Measurements from ENCODE around the gene CELF5.
A peak's percentile ranks its signal among the peaks of the same experiment; 100 is the strongest.
"Not testable (repeated sequence)": the region's sequence is repeated elsewhere in the genome, so short reads cannot be mapped to it uniquely, and the experiment has no call there.

CELF5 gene

GRCh38 chr19:3281026-3281425 is 56.6 kb downstream of the CELF5 start:
- no peak overlapping the region for H2AFZ ChIP-seq (ENCODE audit: low read depth, low read length)
- H3K4me3 ChIP-seq (ENCODE audit: low read length), result no peak overlapping the region
- H3K36me3 ChIP-seq (ENCODE audit: insufficient read depth, low read length), result no peaks in the 10 kb centered on the region
- peaks cover 13% of the 10 kb centered on the region for H3K4me1 ChIP-seq (ENCODE audit: insufficient read depth, low read length)
- H3K27me3 ChIP-seq (ENCODE audit: insufficient read depth, low read length), result no peaks in the 10 kb centered on the region
- no peaks in the 10 kb centered on the region for H3K9me3 ChIP-seq (ENCODE audit: low read length)

- Histone ChIP-seq H3K4me1 (ENCODE audit: insufficient read depth, low read length) (peaks cover 13% of the 10 kb centered on the region), H3K4me3 (ENCODE audit: low read length) (no peak overlapping the region), H3K36me3 (ENCODE audit: insufficient read depth, low read length) (no peaks in the 10 kb centered on the region), H3K9me3 (ENCODE audit: low read length) (no peaks in the 10 kb centered on the region), H3K27me3 (ENCODE audit: insufficient read depth, low read length) (no peaks in the 10 kb centered on the region), H2AFZ (ENCODE audit: low read depth, low read length) (no peak overlapping the region)
These were observed 57.7 kb downstream of the CELF5 start for GRCh38 chr19:3282155-3282554.

GRCh38 chr19:3282564-3282963 is 58.1 kb downstream of the CELF5 start:
- H3K4me1 ChIP-seq (ENCODE audit: insufficient read depth, low read length), result peaks cover 10% of the 10 kb centered on the region
- H3K36me3 ChIP-seq (ENCODE audit: insufficient read depth, low read length), result no peaks in the 10 kb centered on the region
- no peak overlapping the region for H2AFZ ChIP-seq (ENCODE audit: low read depth, low read length)
- no peaks in the 10 kb centered on the region for H3K9me3 ChIP-seq (ENCODE audit: low read length)
- H3K4me3 ChIP-seq (ENCODE audit: low read length), result no peak overlapping the region
- no peaks in the 10 kb centered on the region for H3K27me3 ChIP-seq (ENCODE audit: insufficient read depth, low read length)

GRCh38 chr19:3283246-3283751 is 58.8 kb downstream of the CELF5 start:
- no peaks in the 10 kb centered on the region for H3K27me3 ChIP-seq (ENCODE audit: insufficient read depth, low read length)

GRCh38 chr19:3283886-3284657 is 59.6 kb downstream of the CELF5 start:
- Histone ChIP-seq H3K36me3 (ENCODE audit: insufficient read depth, low read length) (no peaks in the 10 kb centered on the region), H3K27me3 (ENCODE audit: insufficient read depth, low read length) (no peaks in the 10 kb centered on the region), H3K4me1 (ENCODE audit: insufficient read depth, low read length) (peaks cover 5% of the 10 kb centered on the region), H3K4me3 (ENCODE audit: low read length) (peak overlapping the region; percentile 44), H3K9me3 (ENCODE audit: low read length) (no peaks in the 10 kb centered on the region), H2AFZ (ENCODE audit: low read depth, low read length) (no peak overlapping the region)

More at GRCh38 chr19:3283246-3283751, 58.8 kb downstream of the CELF5 start:
- no peak overlapping the region for H2AFZ ChIP-seq (ENCODE audit: low read depth, low read length)
- H3K4me3 ChIP-seq (ENCODE audit: low read length), result no peak overlapping the region
- H3K4me1 ChIP-seq (ENCODE audit: insufficient read depth, low read length), result peaks cover 5% of the 10 kb centered on the region
- no peaks in the 10 kb centered on the region for H3K9me3 ChIP-seq (ENCODE audit: low read length)
- H3K36me3 ChIP-seq (ENCODE audit: insufficient read depth, low read length), result no peaks in the 10 kb centered on the region

DNA sequence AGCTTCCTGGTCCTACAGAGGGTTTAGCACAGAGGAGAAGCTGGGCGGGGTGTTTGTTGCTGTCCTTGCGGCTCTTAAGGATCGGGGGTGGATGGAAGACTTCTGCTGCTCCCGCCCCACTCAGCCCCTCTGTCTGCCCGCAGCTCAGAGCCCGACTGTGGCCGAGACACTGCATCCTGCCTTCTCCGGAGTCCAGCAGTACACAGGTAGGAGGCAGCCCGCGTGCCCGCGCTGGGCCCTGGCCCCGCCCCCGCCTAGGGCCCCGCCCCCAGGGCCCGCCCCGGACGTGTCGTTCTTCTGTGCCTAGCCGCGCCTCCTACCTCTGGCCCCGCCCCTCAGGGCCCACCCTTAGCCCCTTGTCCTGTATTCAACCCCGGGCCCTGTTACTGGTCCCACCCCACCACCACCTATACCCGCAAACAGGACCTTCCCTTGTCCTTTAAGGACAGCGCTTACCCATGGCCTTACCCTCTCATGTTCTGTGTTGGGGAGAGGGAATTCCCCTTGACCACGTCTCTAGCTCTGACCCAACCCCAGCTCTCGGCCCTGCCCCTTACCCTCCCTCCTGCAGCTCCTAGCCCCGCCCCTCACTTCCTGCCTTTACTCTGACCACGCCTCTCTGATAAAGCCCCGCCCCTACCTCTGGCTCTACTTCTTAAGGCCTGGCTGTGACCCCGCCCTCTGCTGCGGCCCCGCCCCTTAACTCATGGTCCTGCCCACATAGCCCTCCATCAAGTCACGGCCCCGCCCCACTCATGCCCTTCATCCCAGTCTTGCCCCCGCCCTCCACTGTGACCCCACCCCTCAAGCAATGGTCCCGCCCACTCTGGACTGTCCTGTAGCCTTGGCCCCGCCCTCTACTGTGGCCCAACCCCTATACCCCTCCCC is 60.5 kb downstream of the CELF5 start:
- Histone ChIP-seq H3K9me3 (ENCODE audit: low read length) (no peaks in the 10 kb centered on the region), H3K4me3 (ENCODE audit: low read length) (peak overlapping the region; percentile 44), H3K27me3 (ENCODE audit: insufficient read depth, low read length) (no peaks in the 10 kb centered on the region), H3K36me3 (ENCODE audit: insufficient read depth, low read length) (no peaks in the 10 kb centered on the region), H2AFZ (ENCODE audit: low read depth, low read length) (peak overlapping the region; percentile 24), H3K4me1 (ENCODE audit: insufficient read depth, low read length) (peaks cover 5% of the 10 kb centered on the region)

DNA sequence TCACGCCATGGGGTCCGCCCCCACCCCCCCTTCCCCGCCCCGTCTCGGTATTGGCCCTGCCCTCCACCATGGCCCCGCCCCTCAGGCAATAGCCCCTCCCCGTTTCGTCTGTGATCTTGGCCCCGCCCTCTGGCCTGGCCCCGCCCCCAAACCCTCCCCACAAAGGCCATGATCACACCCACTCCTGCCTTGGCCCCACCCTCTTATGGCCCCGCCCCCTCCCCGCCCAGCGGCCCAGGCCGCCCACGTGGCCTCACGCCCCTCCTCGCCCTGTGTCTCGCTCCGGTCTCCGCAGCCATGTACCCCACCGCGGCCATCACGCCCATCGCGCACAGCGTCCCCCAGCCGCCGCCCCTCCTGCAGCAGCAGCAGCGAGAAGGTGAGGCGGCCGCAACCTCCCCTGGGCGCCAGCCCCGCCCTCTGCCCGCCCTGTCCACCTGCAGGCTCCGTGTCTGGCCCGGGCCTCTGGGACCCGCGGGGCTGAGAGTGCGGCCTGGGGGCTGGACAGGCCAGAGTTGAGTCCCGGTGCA is 61.3 kb downstream of the CELF5 start:
- H3K9me3 ChIP-seq (ENCODE audit: low read length), result no peaks in the 10 kb centered on the region
- no peaks in the 10 kb centered on the region for H3K36me3 ChIP-seq (ENCODE audit: insufficient read depth, low read length)
- H3K27me3 ChIP-seq (ENCODE audit: insufficient read depth, low read length), result no peaks in the 10 kb centered on the region
- H2AFZ ChIP-seq (ENCODE audit: low read depth, low read length), result no peak overlapping the region
- H3K4me1 ChIP-seq (ENCODE audit: insufficient read depth, low read length), result peaks cover 5% of the 10 kb centered on the region
- H3K4me3 ChIP-seq (ENCODE audit: low read length), result peak overlapping the region; percentile 7

DNA sequence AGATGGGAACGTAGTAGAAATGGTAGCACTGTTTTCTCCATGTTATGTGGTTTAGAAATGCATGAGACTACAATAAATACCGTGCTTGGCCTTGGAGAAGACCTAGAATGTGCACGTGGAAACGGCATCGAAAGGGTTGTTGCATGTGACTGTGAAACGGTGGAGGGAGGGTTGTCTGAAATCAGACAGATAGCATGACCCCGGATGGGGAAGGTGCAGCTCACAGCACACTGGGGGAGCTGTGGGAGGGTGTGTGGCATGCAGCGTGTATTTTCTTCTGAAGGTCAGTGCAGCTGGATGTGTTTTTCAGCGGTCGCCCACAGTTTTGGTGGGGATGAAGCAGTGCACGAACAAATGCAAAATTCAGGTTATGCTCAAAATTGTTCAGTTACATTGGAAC is 63.4 kb downstream of the CELF5 start:
- Histone ChIP-seq H2AFZ (ENCODE audit: low read depth, low read length) (no peak overlapping the region), H3K36me3 (ENCODE audit: insufficient read depth, low read length) (no peaks in the 10 kb centered on the region), H3K27me3 (ENCODE audit: insufficient read depth, low read length) (no peaks in the 10 kb centered on the region), H3K4me3 (ENCODE audit: low read length) (no peak overlapping the region), H3K9me3 (ENCODE audit: low read length) (no peaks in the 10 kb centered on the region), H3K4me1 (ENCODE audit: insufficient read depth, low read length) (peaks cover 5% of the 10 kb centered on the region)

DNA sequence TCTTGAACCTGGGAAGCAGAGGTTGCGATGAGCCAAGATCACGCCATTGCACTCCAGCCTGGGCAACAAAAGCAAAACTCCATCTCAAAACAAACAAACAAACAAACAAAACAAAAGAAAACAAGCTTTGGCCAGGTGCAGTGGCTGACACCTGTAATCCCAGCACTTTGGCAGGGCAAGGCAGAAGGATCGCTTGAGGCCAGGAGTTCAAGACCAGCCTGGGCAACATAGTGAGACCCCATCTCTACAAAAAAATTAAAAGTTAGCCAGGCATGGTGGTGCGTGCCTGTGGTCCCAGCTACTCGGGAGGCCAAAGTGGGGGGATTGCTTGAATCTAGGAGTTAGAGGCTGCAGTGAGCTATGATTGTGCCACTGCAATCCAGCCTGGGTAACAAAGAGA is 64.0 kb downstream of the CELF5 start:
- not testable (repeated sequence) for H3K4me3 ChIP-seq (ENCODE audit: low read length); H3K9me3 ChIP-seq (ENCODE audit: low read length); H3K27me3 ChIP-seq (ENCODE audit: insufficient read depth, low read length); H3K4me1 ChIP-seq (ENCODE audit: insufficient read depth, low read length); H3K36me3 ChIP-seq (ENCODE audit: insufficient read depth, low read length); H2AFZ ChIP-seq (ENCODE audit: low read depth, low read length)

GRCh38 chr19:3289971-3290569 is 65.6 kb downstream of the CELF5 start:
- H3K36me3 ChIP-seq (ENCODE audit: insufficient read depth, low read length), result no peaks in the 10 kb centered on the region
- no peak overlapping the region for H2AFZ ChIP-seq (ENCODE audit: low read depth, low read length)
- H3K4me1 ChIP-seq (ENCODE audit: insufficient read depth, low read length), result no peaks in the 10 kb centered on the region
- H3K27me3 ChIP-seq (ENCODE audit: insufficient read depth, low read length), result no peaks in the 10 kb centered on the region
- H3K4me3 ChIP-seq (ENCODE audit: low read length), result no peak overlapping the region
- H3K9me3 ChIP-seq (ENCODE audit: low read length), result no peaks in the 10 kb centered on the region

GRCh38 chr19:3290858-3291257 is 66.4 kb downstream of the CELF5 start:
- not testable (repeated sequence) for H3K27me3 ChIP-seq (ENCODE audit: insufficient read depth, low read length); H3K36me3 ChIP-seq (ENCODE audit: insufficient read depth, low read length); H3K4me3 ChIP-seq (ENCODE audit: low read length); H3K9me3 ChIP-seq (ENCODE audit: low read length); H2AFZ ChIP-seq (ENCODE audit: low read depth, low read length); H3K4me1 ChIP-seq (ENCODE audit: insufficient read depth, low read length)

DNA sequence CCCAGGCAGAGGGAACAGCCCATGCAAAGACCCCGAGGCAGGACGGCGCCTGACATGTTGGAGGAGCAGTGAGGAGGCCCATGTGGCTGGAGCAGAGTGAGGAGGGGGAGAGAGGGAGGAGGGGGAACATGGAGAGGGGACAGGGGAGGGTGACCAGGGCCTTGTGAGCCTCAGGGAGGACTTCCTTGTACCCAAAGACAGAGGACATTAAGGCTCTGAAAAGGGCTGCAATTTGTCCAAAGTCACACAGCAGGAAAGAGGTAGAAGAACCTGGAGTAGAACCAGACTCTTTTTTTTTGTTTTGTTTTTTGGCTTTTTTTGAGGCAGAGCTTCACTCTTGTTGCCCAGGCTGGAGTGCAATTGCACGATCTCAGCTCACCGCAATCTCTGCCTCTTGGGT is 67.2 kb downstream of the CELF5 start:
- no peaks in the 10 kb centered on the region for H3K4me1 ChIP-seq (ENCODE audit: insufficient read depth, low read length)
- no peaks in the 10 kb centered on the region for H3K36me3 ChIP-seq (ENCODE audit: insufficient read depth, low read length)

More for the DNA sequence above, 67.2 kb downstream of the CELF5 start:
- no peak overlapping the region for H2AFZ ChIP-seq (ENCODE audit: low read depth, low read length)
- no peaks in the 10 kb centered on the region for H3K27me3 ChIP-seq (ENCODE audit: insufficient read depth, low read length)
- no peak overlapping the region for H3K4me3 ChIP-seq (ENCODE audit: low read length)
- no peaks in the 10 kb centered on the region for H3K9me3 ChIP-seq (ENCODE audit: low read length)

Data from neuron (in vitro differentiated cells).